ENCODE measurements around the gene LRFN4. TPM values are rescaled to one million over a fixed set of nuclear protein-coding genes. Genes with fewer than 3 reads are reported as not detected.

LRFN4 gene
- total RNA-seq, 3 donors from 2014 or later (not counting 1 experiment from before 2014, with no cell fraction given): 1.2 to 3.4 (median 2.0) TPM

DNA sequence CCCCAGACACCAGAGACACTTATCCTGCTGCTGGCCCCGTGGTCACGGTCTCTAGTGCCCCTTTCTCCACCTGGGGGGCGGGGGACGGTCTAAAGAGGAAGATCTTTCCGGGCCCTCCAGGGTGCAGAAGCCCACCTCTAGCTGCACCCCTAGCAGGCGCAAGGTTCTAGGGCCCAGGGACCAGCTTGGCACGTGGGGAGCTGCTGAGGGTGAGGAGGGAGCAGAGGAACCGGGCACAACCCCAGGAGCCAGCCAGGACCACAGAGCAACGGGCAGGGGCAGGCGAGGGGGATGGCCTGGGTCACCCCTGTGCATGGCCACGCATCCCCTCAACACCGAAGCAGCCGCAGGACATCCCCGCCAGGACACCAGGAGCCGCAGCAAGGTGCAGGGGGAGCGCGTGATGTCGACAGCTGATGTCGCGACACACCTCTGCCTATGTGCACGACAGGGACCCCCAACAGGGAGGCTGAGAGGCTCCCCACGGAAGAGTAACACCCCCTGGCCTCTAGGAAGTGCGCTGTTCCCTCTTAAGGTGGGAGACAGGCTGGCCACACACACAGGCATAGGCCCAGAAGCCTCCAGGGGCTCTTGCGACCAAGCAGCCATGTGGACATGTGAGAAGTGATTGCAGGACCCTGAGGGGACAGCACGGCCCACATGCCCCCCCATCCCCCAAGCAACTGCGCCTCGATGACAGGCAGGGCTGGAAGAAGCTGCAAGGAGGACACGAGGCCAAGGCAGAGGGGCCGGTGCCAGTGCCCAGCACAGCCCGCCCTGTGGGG, 5.1 kb downstream of the LRFN4 start:
- Histone ChIP-seq H3K36me3 (ENCODE audit: control insufficient read depth, insufficient read depth, low read length) (no peaks in the 10 kb centered on the region), H3K27me3 (ENCODE audit: control insufficient read depth, insufficient read depth, low read length) (no peaks in the 10 kb centered on the region), H3K4me1 (ENCODE audit: control insufficient read depth, insufficient read depth, low read length) (peaks cover 3% of the 10 kb centered on the region), H3K4me3 (ENCODE audit: low read length) (no peak overlapping the region), H3K27ac (ENCODE audit: low read length) (no peak overlapping the region), H3K9me3 (ENCODE audit: control insufficient read depth, insufficient read depth, low read length) (no peaks in the 10 kb centered on the region)
- intact Hi-C loops (cut with micrococcal nuclease): no loop called here
- Mint-ChIP-seq H3K27me3 (ENCODE audit: low read depth in 2 of 2) (no peaks in the 10 kb centered on the region), H3K27ac (no peak overlapping the region), H3K9me3 (no peaks in the 10 kb centered on the region), H3K4me3 (no peak overlapping the region), H3K4me1 (no peaks in the 10 kb centered on the region), H3K36me3 (no peaks in the 10 kb centered on the region)
- DNase-seq (no peak), ATAC-seq (no peak)
- TF ChIP-seq, protein P1, sequence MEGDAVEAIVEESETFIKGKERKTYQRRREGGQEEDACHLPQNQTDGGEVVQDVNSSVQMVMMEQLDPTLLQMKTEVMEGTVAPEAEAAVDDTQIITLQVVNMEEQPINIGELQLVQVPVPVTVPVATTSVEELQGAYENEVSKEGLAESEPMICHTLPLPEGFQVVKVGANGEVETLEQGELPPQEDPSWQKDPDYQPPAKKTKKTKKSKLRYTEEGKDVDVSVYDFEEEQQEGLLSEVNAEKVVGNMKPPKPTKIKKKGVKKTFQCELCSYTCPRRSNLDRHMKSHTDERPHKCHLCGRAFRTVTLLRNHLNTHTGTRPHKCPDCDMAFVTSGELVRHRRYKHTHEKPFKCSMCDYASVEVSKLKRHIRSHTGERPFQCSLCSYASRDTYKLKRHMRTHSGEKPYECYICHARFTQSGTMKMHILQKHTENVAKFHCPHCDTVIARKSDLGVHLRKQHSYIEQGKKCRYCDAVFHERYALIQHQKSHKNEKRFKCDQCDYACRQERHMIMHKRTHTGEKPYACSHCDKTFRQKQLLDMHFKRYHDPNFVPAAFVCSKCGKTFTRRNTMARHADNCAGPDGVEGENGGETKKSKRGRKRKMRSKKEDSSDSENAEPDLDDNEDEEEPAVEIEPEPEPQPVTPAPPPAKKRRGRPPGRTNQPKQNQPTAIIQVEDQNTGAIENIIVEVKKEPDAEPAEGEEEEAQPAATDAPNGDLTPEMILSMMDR (IDR thresholded peaks at IDR 0.05): no peak
- 95% methylated on average over 30 of the region's 30 CpGs for WGBS (ENCODE audit: insufficient coverage)

DNA sequence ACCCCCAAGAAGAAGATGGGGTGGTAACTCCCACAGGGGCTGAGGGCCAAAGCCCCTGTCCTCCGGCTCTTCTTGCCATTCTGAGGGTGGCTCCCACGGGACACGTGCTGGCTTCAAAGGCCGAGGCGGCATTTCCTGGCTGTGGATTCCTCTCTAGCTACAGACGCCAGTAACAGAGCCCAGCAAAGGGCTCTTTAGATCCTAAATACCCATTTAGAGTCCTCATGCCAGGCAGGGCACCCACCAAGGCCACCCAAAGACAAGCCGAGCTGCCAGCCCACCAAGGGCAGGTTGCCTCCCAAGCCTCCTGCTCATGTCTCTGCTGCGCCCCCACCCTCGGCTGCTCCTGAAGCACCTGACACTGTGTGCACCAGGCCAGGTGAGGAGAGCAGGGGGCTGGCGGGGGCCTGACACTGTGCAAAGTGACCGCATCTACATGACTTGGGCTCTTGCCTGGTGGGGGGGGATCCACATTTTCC, 5.7 kb downstream of the LRFN4 start:
- 88% methylated on average over 11 of the region's 11 CpGs for WGBS (ENCODE audit: insufficient coverage)
- Mint-ChIP-seq H3K4me1 (no peaks in the 10 kb centered on the region), H3K4me3 (no peak overlapping the region), H3K27ac (no peak overlapping the region), H3K27me3 (ENCODE audit: low read depth in 2 of 2) (no peaks in the 10 kb centered on the region), H3K36me3 (no peaks in the 10 kb centered on the region), H3K9me3 (no peaks in the 10 kb centered on the region)
- Histone ChIP-seq H3K4me3 (ENCODE audit: low read length) (no peak overlapping the region), H3K27ac (ENCODE audit: low read length) (no peak overlapping the region), H3K9me3 (ENCODE audit: control insufficient read depth, insufficient read depth, low read length) (no peaks in the 10 kb centered on the region), H3K4me1 (ENCODE audit: control insufficient read depth, insufficient read depth, low read length) (no peaks in the 10 kb centered on the region), H3K27me3 (ENCODE audit: control insufficient read depth, insufficient read depth, low read length) (no peaks in the 10 kb centered on the region), H3K36me3 (ENCODE audit: control insufficient read depth, insufficient read depth, low read length) (no peaks in the 10 kb centered on the region)
- ATAC-seq (no peak), DNase-seq (no peak)
- intact Hi-C loops (cut with micrococcal nuclease): no loop called here
- TF ChIP-seq, protein P1 (IDR thresholded peaks at IDR 0.05): no peak

DNA sequence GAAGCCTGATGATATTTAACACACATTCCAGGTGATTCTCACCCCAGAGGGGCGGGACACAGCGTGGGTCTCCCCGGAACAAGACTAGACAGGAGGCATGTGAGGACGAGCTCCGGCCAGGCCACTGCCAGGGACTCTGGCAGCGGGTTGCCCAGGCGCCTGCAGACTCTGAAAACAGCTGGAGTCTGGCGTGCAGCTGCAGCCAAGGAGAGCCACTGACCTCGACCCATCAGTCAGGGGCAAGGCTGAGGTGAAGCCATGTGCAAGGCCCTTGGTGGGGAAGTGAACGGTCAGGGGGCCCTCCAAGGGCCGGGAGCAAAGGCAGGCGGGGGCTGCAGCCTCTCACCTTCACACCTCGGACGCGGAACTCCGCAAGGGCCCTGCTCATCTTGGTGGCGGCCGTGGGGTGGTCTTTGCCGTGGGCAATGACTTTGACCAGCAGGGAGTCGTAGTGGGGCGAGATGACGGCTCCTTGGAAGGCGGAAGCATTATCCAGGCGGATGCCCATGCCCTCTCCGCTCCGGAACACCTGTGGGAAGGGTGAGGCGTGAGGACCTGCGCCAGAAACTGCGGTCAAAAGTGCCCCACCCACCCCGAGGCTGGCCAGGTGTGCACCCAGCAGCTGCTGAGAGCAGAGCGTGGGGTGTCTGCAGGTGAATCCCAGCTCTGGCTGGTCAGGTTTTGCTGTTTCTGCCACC, 6.7 kb downstream of the LRFN4 start:
- Mint-ChIP-seq H3K4me1 (peaks cover under 1% of the 10 kb centered on the region in 2 donors), H3K9me3 (no peaks in the 10 kb centered on the region), H3K27me3 (ENCODE audit: low read depth in 2 of 2) (no peaks in the 10 kb centered on the region), H3K36me3 (no peaks in the 10 kb centered on the region), H3K27ac (no peak overlapping the region), H3K4me3 (no peak overlapping the region)
- Histone ChIP-seq H3K4me1 (ENCODE audit: control insufficient read depth, insufficient read depth, low read length) (peaks cover 3% of the 10 kb centered on the region), H3K36me3 (ENCODE audit: control insufficient read depth, insufficient read depth, low read length) (no peaks in the 10 kb centered on the region), H3K9me3 (ENCODE audit: control insufficient read depth, insufficient read depth, low read length) (no peaks in the 10 kb centered on the region), H3K27me3 (ENCODE audit: control insufficient read depth, insufficient read depth, low read length) (no peaks in the 10 kb centered on the region), H3K4me3 (ENCODE audit: low read length) (no peak overlapping the region), H3K27ac (ENCODE audit: low read length) (no peak overlapping the region)
- DNase-seq (no peak), ATAC-seq (no peak)
- intact Hi-C loops (cut with micrococcal nuclease): no loop called here
- TF ChIP-seq, protein P1 (IDR thresholded peaks at IDR 0.05): no peak
- WGBS (ENCODE audit: insufficient coverage): 92% methylated on average over 31 of the region's 31 CpGs

All from natural killer cell (primary cell).